AML-193 (cell line): ENCODE data around the gene PIK3R1.
"Not testable (repeated sequence)": the region's sequence is repeated elsewhere in the genome, so short reads cannot be mapped to it uniquely, and the experiment has no call there.

Experiments
- DNase-seq, 2 experiments: peaks; one replicate each; lab custom pipeline; 2025; lab: John Stamatoyannopoulos, UW

PIK3R1 gene

GRCh38 chr5:68226546-68227073 is 11.1 kb downstream of the PIK3R1 start:
- no peak for DNase-seq

- DNase-seq: no peak
Measured at GRCh38 chr5:68227532-68228160, 12.1 kb downstream of the PIK3R1 start.

DNA sequence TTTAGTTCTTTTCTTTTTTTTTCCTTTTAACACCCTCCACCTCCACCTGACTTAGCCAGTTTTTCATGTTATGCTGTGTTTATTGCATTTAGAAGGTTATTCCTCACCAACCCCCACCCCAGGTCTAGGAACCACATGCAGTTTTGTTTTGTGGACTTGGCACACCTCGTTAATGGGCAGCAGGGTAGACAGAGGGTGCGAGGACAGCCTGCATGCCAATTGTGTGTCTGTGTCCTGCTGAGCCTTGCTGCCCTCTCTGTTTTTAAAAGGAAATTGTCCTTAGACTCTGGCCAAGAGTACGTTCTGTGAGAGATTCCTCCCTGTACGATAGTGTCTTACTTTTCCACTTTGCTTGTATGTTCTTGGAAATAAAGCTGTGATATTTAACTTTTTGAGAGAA is 13.9 kb downstream of the PIK3R1 start:
- DNase-seq: no peak

GRCh38 chr5:68230285-68230684 is 14.7 kb downstream of the PIK3R1 start:
- no peak for DNase-seq

GRCh38 chr5:68231414-68232076 is 16.0 kb downstream of the PIK3R1 start:
- DNase-seq: no peak

GRCh38 chr5:68232277-68232676 is 16.7 kb downstream of the PIK3R1 start:
- DNase-seq: no peak

DNA sequence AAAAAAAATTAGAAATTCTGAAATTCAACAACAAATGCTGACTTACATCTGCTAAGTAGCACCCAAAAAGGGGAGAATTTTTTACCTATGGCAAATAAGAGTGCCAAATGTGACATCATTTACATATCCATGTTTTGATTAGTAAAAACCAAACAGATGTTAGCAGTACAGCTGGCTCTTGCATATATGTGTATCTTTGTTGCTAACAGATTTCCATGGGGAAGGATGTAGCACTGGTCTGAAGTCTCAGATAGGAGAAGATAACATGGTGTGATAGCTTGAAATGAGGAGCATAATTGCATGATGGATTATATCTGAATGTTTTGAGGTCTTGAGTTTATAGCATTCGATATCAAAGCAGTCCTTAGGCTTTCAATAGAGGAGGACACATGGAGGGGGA is 17.5 kb downstream of the PIK3R1 start:
- no peak for DNase-seq

DNA sequence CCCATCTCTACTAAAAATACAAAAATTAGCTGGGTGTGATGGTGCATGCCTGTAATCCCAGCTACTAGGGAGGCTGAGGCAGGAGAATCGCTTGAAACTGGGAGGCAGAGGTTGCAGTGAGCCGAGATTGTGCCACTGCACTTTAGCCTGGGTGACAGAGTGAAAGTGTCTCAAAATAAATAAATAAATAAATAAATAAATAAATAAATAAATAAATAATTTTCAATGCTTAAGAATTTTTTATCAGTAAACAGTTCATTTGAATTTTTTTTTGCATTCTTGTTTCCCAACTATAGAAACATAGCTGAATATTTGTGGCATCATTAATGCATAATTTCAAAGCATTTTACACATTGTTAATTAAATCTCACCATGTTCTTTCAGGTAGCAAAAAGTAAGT is 19.7 kb downstream of the PIK3R1 start:
- DNase-seq: not testable (repeated sequence)

DNA sequence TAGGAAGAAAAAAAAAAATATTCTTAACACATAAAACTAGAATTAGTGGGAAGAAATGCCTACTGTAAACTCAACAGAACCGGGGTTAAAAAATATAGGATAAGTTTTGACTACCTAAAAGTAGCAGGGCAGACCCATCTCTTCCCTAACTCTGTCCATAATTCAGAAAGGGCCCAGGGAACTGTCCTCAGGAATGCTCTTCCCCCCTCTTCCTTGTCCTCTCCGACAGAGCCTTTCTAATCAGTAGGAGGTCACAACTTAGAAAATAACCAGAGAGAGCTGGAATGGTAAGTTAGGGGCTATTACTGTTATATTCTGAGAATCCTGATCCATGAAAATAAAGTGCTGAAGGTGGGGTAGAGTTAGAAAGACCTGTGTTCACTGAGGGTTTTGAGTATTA is 22.2 kb downstream of the PIK3R1 start:
- DNase-seq: no peak

GRCh38 chr5:68239487-68239886 is 23.9 kb downstream of the PIK3R1 start:
- peak; percentile 89 to 93 for DNase-seq

DNA sequence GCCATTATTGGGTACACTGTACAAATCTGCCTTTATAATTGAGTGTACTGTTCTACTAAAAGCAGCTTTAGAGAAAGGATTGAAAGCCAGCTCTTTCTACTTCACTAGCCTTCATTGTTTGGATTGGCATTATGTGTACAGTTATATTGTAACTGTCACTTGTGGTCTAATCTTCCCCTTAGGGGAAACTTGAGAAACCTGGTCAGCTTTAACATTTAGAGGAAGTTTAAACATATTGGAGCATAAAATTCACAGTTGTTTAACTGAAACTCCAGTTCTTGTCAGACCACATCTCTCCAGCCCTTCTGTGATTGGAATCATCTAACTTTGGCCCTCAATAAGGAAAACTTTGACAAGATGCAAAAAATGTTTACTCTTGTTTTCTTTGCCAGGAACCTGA is 24.6 kb downstream of the PIK3R1 start:
- DNase-seq: peak; percentile 87 to 89

DNA sequence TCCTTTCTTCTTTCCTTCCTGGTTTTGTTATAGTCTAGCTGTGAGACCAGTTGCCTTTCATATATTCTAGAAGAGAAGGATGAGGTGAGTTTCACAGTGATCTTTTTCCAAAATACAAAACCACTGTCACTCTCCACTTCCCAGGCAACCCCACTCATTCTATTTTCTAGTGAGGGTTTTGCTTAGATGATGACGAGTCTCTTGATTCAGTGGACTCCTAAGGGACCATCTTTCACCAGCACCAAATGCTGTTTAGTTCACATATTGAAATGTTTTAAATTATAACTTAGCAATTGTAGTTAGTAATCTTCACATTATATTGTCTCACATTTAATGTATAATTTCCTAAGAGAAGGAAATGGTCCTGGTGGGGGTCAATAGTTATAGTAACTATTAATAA is 25.2 kb downstream of the PIK3R1 start:
- DNase-seq: no peak

DNA sequence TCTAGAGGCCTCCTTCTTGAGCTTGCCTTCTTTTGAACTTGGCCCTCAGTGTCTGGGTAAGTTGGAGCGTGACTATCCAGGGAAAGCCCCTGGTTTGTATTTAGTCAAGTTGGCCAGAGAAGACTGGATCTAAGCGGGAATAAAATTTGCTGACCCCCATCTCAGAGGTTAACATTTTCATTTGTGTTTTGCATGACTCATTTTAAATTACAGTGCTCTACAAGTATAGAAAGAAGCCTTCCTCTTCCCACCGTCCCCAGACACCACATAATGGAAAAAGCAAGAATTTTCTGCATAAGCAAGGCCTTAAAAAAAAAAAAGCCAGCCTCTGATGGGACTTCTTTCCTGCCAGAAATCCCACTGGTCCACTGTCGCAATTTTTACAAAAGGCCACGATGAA is 27.2 kb downstream of the PIK3R1 start:
- no peak for DNase-seq

GRCh38 chr5:68243251-68243650 is 27.7 kb downstream of the PIK3R1 start:
- no peak for DNase-seq

DNA sequence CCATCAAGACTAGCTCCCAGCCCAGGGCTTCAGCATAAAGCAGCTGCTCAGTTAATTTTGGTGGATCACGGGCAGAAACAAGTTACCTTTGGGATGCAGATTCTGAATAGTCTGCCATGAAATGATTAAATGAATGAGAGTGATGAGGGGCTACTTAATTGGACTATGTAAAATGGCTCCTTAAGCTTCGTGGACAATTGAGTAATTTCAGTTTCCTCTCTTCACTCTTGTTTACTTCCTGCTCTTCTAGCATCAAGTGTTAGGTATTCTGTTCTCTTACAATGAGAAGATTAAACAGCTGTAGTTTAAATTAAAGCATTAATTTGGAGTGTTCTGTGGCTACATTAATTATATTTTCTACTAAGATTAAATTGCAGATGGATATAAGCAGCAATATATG is 28.1 kb downstream of the PIK3R1 start:
- peak; percentile 33 to 49 for DNase-seq

DNA sequence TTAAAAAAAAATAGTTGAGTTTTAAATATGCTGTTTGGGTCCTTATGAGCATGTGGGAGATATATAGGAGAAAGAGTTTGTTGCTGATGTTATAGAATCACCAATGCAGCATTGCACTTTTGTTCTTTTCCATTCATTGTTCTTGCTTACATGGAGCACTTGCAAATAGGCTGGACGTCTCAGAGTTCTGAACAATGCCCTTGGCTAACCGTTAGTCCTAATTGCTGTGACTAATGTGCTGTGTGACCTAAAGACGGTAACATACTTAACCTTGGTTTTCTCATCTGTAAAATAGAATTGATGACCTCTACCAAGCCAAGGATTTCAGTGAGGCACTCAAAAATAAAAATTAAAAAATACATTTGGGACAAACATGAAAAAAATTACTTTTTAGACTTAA is 29.8 kb downstream of the PIK3R1 start:
- no peak for DNase-seq

GRCh38 chr5:68246802-68247201 is 31.2 kb downstream of the PIK3R1 start:
- no peak for DNase-seq

DNA sequence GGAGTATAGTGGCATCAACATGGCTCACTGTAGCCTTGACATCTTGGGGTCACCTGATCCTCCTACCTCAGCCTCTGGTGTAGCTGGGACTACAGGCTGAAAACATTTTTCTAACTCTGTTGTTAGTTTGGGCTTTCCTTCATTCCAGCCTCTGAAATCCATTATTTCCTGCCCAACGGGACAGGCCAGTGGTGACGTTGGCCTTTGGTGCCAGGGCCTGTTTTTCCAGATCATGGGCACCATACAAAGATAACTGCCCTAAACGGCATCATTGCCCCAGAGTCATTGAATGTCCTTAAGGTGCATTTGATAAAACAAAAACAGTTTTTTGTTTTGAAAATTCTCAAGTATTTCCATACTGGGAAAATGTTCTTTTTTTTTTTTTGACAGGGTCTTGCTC is 32.1 kb downstream of the PIK3R1 start:
- no peak for DNase-seq

DNA sequence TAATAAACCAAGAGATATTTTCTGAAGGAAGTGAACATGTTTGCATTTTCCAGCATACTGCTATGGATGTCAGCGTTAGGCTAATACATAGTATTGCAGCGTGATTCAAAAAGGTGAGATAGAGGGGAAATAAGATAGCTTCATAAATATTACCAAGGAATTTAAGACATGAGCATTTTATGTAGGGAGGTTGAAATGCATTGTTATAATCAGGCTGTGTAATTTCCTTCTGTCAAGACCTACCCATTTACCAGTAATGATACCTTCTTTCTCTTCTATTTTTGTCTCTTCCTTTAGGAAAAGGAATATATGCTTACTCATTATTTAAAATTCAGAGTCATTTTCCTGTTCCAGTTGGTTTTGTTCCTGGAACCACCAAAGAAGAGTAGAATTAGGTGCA is 33.3 kb downstream of the PIK3R1 start:
- no peak for DNase-seq

GRCh38 chr5:68249520-68249919 is 34.0 kb downstream of the PIK3R1 start:
- DNase-seq: no peak

- no peak for DNase-seq
Measured at GRCh38 chr5:68250661-68251298, 35.2 kb downstream of the PIK3R1 start.

GRCh38 chr5:68251386-68251785 is 35.8 kb downstream of the PIK3R1 start:
- DNase-seq: no peak

GRCh38 chr5:68251804-68252522 is 36.4 kb downstream of the PIK3R1 start:
- DNase-seq: no peak
